HG03095 (cell line): ENCODE results near the gene NSD2.

Experiments used
- ATAC-seq: cut with Tn5 transposase; IDR thresholded peaks from one replicate; pipeline ENCODE4 v1.9.1; 2021; ENCODE audit warnings: moderate library complexity; ENCODE audit not compliant: unreplicated experiment

NSD2 gene

GRCh38 chr4:1982124-1983052, 111.2 kb downstream of the NSD2 start:
- no peak for ATAC-seq

GRCh38 chr4:1983053-1983845, 112.1 kb downstream of the NSD2 start:
- no peak for ATAC-seq

- ATAC-seq, result no peak
These were observed 112.7 kb downstream of the NSD2 start for GRCh38 chr4:1983846-1984405.

- no peak for ATAC-seq
These were observed 113.4 kb downstream of the NSD2 start for GRCh38 chr4:1984406-1985191.

- no peak for ATAC-seq
These were observed 114.1 kb downstream of the NSD2 start for GRCh38 chr4:1985294-1985693.

GRCh38 chr4:1985780-1986577, 114.8 kb downstream of the NSD2 start:
- ATAC-seq, result no peak

GRCh38 chr4:1986578-1987210, 115.5 kb downstream of the NSD2 start:
- ATAC-seq, result no peak

GRCh38 chr4:1987296-1987695, 116.1 kb downstream of the NSD2 start:
- ATAC-seq, result no peak

GRCh38 chr4:1987721-1988326, 116.6 kb downstream of the NSD2 start:
- ATAC-seq, result no peak

GRCh38 chr4:1988327-1988724, 117.1 kb downstream of the NSD2 start:
- ATAC-seq, result no peak

- ATAC-seq, result no peak
These were observed 118.5 kb downstream of the NSD2 start for GRCh38 chr4:1989533-1990347.

- ATAC-seq, result no peak
These were observed 119.1 kb downstream of the NSD2 start for GRCh38 chr4:1990348-1990645.

GRCh38 chr4:1990676-1991075, 119.5 kb downstream of the NSD2 start:
- no peak for ATAC-seq

- ATAC-seq, result no peak
These were observed 119.9 kb downstream of the NSD2 start for GRCh38 chr4:1991087-1991486.

- ATAC-seq, result no peak
These were observed 120.6 kb downstream of the NSD2 start for GRCh38 chr4:1991596-1992434.

- no peak for ATAC-seq
These were observed 121.4 kb downstream of the NSD2 start for GRCh38 chr4:1992468-1993168.

GRCh38 chr4:1993169-1993516, 122.0 kb downstream of the NSD2 start:
- ATAC-seq, result no peak
